ENCODE measurements around the gene LRRC10.
A peak's percentile ranks its signal among the peaks of the same experiment; 100 is the strongest.

The LRRC10 gene

GRCh38 chr12:69610729-69611128 lies at the start of gene LRRC10:
TSS of gene LRRC10 (minus strand) at chr12:69610907. CDS start at chr12:69610838, 69 bp downstream.
- DNase-seq (ENCODE audit: low spot score), result no peak

- no peak for DNase-seq (ENCODE audit: low spot score)
These were observed 49.6 kb upstream of the LRRC10 start for GRCh38 chr12:69660164-69660863.

- DNase-seq (ENCODE audit: low spot score), result no peak
These were observed 47.5 kb upstream of the LRRC10 start for GRCh38 chr12:69658203-69658602.

- no peak for DNase-seq (ENCODE audit: low spot score)
These were observed 46.9 kb upstream of the LRRC10 start for GRCh38 chr12:69657376-69658137.

- DNase-seq (ENCODE audit: low spot score), result no peak
These were observed 45.1 kb upstream of the LRRC10 start for GRCh38 chr12:69655616-69656340.

GRCh38 chr12:69653703-69654102 lies 43.0 kb upstream of the LRRC10 start:
- no peak for DNase-seq (ENCODE audit: low spot score)

- no peak for DNase-seq (ENCODE audit: low spot score)
These were observed 41.2 kb upstream of the LRRC10 start for GRCh38 chr12:69651922-69652321.

GRCh38 chr12:69649529-69649928 lies 38.8 kb upstream of the LRRC10 start:
- no peak for DNase-seq (ENCODE audit: low spot score)

GRCh38 chr12:69648476-69648875 lies 37.8 kb upstream of the LRRC10 start:
- DNase-seq (ENCODE audit: low spot score), result no peak

GRCh38 chr12:69647178-69647577 lies 36.5 kb upstream of the LRRC10 start:
- no peak for DNase-seq (ENCODE audit: low spot score)

GRCh38 chr12:69645031-69645430 lies 34.3 kb upstream of the LRRC10 start:
- no peak for DNase-seq (ENCODE audit: low spot score)

- no peak for DNase-seq (ENCODE audit: low spot score)
These were observed 33.8 kb upstream of the LRRC10 start for GRCh38 chr12:69644511-69644910.

- DNase-seq (ENCODE audit: low spot score), result no peak
These were observed 31.8 kb upstream of the LRRC10 start for GRCh38 chr12:69642531-69642930.

- no peak for DNase-seq (ENCODE audit: low spot score)
These were observed 30.8 kb upstream of the LRRC10 start for GRCh38 chr12:69641546-69641945.

- peak; percentile 59 for DNase-seq (ENCODE audit: low spot score)
These were observed 28.8 kb upstream of the LRRC10 start for GRCh38 chr12:69639400-69640016.

- no peak for DNase-seq (ENCODE audit: low spot score)
These were observed 22.4 kb upstream of the LRRC10 start for GRCh38 chr12:69633061-69633460.

GRCh38 chr12:69630191-69630590 lies 19.5 kb upstream of the LRRC10 start:
- DNase-seq (ENCODE audit: low spot score), result no peak

GRCh38 chr12:69627501-69627900 lies 16.8 kb upstream of the LRRC10 start:
- no peak for DNase-seq (ENCODE audit: low spot score)

- no peak for DNase-seq (ENCODE audit: low spot score)
These were observed 13.3 kb upstream of the LRRC10 start for GRCh38 chr12:69623970-69624369.

GRCh38 chr12:69621551-69621950 lies 10.8 kb upstream of the LRRC10 start:
- no peak for DNase-seq (ENCODE audit: low spot score)

GRCh38 chr12:69620921-69621320 lies 10.2 kb upstream of the LRRC10 start:
- DNase-seq (ENCODE audit: low spot score), result no peak

GRCh38 chr12:69620077-69620476 lies 9.4 kb upstream of the LRRC10 start:
- DNase-seq (ENCODE audit: low spot score), result no peak

Data from CD4-positive, alpha-beta T cell treated with Interleukin-2 at 100 ng/mL for 4 hours (primary cell).